Muscle layer of colon (tissue), 2 donors: ENCODE measurements around the gene EPB41L4B.
A peak's percentile ranks its signal among the peaks of the same experiment; 100 is the strongest.

ENCODE experiments used
- H3K27ac ChIP-seq: one replicate; pipeline ENCODE4 v1.7.0; 2013; ENCODE audit warnings: low read depth, mild to moderate bottlenecking, low read length, moderate library complexity
- H3K27me3 ChIP-seq, 2 donors: one replicate each; pipeline ENCODE4 v1.7.0; 2013; ENCODE audit warnings: low read length in 2 of 2, mild to moderate bottlenecking in 2 of 2; ENCODE audit not compliant: insufficient read depth in 2 of 2, control insufficient read depth in 1 of 2
- H3K36me3 ChIP-seq: one replicate; pipeline ENCODE4 v1.7.0; 2013; ENCODE audit warnings: mild to moderate bottlenecking, low read length; ENCODE audit not compliant: insufficient read depth
- H3K4me1 ChIP-seq: one replicate; pipeline ENCODE4 v1.7.0; 2013; ENCODE audit warnings: mild to moderate bottlenecking, low read length; ENCODE audit not compliant: insufficient read depth
- H3K4me3 ChIP-seq, 2 donors: one replicate each; pipeline ENCODE4 v1.7.0; 2013; ENCODE audit warnings: low read length in 2 of 2, low read depth in 1 of 2, mild to moderate bottlenecking in 1 of 2, moderate library complexity in 1 of 2
- H3K9ac ChIP-seq: one replicate; pipeline ENCODE4 v1.7.0; 2013; ENCODE audit warnings: low read length
- H3K9me3 ChIP-seq: one replicate; pipeline ENCODE4 v1.7.0; 2013; ENCODE audit warnings: mild to moderate bottlenecking, low read length
- donor health status: abdominal sarcoma.
- donor health status: Adenocarcinoma of cecum.

The EPB41L4B gene

DNA sequence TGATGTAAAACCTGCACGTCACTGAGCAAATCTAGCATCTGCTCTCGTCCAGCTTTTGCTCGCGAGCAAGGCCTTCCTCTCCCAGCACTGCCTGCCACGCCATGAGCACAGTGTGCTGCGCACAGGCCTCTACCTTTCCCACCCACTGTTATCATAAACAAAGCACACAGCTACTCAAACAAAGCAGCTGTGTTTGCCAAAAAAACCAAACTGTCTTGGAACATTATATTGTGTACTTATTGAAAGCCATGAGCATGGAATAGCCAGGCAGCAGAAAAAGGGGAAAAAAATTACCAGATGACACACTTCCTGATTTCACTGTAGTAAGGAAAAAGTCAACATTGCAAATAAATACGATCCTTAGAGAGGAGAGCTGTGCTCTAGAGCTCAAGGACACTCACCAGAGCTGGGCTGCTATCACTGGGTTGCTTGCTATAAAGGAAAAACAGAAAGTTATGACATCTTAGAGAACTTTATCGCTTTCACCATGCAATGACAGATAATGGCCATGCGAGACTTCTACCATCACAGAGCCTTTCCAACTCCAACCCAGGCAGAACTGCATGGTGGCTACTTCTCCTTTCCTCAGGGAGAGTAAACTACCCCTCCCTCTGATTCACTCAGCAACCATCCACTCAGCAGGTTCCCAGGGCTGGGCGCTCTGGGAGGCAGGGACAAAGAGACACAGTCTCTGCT is 69.6 kb downstream of the EPB41L4B start:
- Histone ChIP-seq H3K9me3 (no peaks in the 10 kb centered on the region), H3K36me3 (no peaks in the 10 kb centered on the region), H3K9ac (no peak overlapping the region), H3K27ac (peak overlapping the region; percentile 3), H3K4me3 (no peak overlapping the region), H3K4me1 (no peaks in the 10 kb centered on the region), H3K27me3 (no peaks in the 10 kb centered on the region)

DNA sequence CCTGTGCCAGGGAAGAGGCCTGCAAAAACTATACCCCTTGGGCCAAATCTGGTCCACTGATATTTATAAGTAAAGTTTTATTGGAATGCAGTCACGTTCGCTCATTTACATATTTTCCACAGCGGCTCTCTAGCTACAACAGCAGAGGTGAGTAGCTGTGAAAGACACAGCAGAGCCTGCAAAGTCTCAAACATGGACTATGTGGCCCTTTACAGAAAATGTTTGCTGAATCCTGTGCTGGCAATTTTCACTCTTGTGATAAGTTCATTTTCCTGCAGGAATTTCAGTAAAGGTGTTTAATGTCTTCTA is 70.1 kb downstream of the EPB41L4B start:
- no peaks in the 10 kb centered on the region for H3K9me3 ChIP-seq
- no peak overlapping the region for H3K4me3 ChIP-seq
- H3K9ac ChIP-seq, result no peak overlapping the region
- no peaks in the 10 kb centered on the region for H3K4me1 ChIP-seq
- no peak overlapping the region for H3K27ac ChIP-seq
- no peaks in the 10 kb centered on the region for H3K36me3 ChIP-seq
- H3K27me3 ChIP-seq, result no peaks in the 10 kb centered on the region

DNA sequence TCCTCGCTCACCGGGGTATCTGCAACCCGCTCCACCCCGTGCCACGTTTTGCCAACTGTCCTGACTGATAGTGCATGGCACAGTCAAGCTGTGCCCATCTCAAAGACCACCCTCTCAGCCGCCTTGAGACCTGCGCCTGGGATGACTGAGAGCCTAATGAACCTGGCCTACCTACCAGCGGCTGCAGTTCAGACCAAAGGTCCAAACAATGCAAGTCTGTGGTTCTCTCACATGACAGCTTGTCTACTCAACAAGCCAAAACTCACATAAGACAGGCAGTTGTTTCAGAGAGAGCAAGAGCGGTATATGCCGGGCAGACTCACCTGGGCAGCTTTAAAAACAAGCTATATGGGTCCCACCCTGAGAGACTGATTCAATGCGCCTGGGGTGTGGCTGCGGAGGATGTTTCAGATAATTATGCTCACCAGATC is 70.5 kb downstream of the EPB41L4B start:
- Histone ChIP-seq H3K9me3 (no peaks in the 10 kb centered on the region), H3K36me3 (no peaks in the 10 kb centered on the region), H3K27me3 (no peaks in the 10 kb centered on the region), H3K27ac (no peak overlapping the region), H3K9ac (no peak overlapping the region), H3K4me3 (no peak overlapping the region), H3K4me1 (no peaks in the 10 kb centered on the region)

DNA sequence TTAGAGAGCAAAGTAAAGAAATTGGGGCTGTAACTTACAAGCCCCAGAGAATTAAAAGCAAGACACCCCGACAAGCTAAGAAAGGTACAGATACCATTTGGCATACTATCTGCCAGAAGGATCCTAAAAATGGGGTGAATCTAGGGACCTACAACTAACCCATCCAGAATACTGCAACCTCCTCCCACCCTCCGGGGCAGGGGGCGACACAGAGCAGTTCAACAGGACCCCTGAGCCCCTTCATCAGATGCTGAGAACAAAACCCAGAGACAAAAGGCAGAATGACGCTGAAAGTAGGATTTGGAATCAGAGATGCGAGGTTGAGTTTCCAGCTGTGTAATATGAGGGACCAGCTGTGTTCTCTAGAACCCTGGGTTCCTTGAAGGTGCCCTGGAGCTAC is 71.2 kb downstream of the EPB41L4B start:
- no peaks in the 10 kb centered on the region for H3K9me3 ChIP-seq
- H3K9ac ChIP-seq, result no peak overlapping the region
- H3K4me1 ChIP-seq, result no peaks in the 10 kb centered on the region
- no peaks in the 10 kb centered on the region for H3K36me3 ChIP-seq
- no peak overlapping the region for H3K4me3 ChIP-seq
- no peaks in the 10 kb centered on the region for H3K27me3 ChIP-seq
- H3K27ac ChIP-seq, result no peak overlapping the region

DNA sequence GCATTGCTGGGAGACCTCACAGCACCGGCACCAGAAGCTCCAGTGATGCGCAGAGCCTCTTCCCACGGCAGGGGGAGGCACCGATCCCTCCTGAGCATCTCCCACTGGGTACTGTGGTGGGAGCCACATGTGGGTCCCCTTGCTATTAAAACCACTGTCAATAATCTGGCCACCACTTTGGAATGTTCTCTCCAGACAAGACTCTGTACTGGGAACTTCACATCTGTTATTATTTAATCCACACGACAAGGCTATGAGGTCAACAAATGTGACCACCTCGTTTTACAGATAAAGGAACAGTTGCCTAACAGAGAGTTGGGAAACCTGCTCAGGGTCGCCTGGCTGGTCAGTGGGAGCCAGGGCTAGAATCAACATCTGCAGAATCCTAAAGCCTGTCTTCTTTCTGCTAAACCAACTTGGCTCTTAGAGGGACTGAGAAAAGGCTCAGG is 72.7 kb downstream of the EPB41L4B start:
- no peak overlapping the region for H3K9ac ChIP-seq
- no peaks in the 10 kb centered on the region for H3K4me1 ChIP-seq
- no peaks in the 10 kb centered on the region for H3K27me3 ChIP-seq
- H3K27ac ChIP-seq, result no peak overlapping the region
- no peaks in the 10 kb centered on the region for H3K9me3 ChIP-seq
- H3K4me3 ChIP-seq, result no peak overlapping the region
- no peaks in the 10 kb centered on the region for H3K36me3 ChIP-seq

DNA sequence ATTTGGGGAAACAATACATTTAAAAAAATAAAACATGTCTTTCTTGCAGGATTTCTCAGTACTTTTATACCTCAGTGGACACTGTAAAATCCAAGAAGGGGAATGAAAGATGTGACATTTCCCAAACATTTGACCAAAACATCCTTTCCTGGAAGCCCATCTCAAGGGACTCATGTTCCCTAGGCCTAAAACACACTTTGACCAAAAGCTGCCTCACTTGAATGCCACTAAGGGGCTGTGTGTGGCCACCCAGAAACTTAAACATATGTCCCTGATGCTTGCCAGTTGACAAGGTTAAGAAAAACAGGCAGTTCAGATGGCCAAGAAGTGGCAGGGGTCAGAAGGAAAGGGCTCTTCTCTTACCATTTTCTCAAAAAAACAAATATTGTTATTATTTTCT is 73.6 kb downstream of the EPB41L4B start:
- H3K27ac ChIP-seq, result no peak overlapping the region
- no peak overlapping the region for H3K4me3 ChIP-seq
- H3K36me3 ChIP-seq, result no peaks in the 10 kb centered on the region
- H3K9ac ChIP-seq, result no peak overlapping the region
- no peaks in the 10 kb centered on the region for H3K27me3 ChIP-seq
- H3K4me1 ChIP-seq, result no peaks in the 10 kb centered on the region
- no peaks in the 10 kb centered on the region for H3K9me3 ChIP-seq

DNA sequence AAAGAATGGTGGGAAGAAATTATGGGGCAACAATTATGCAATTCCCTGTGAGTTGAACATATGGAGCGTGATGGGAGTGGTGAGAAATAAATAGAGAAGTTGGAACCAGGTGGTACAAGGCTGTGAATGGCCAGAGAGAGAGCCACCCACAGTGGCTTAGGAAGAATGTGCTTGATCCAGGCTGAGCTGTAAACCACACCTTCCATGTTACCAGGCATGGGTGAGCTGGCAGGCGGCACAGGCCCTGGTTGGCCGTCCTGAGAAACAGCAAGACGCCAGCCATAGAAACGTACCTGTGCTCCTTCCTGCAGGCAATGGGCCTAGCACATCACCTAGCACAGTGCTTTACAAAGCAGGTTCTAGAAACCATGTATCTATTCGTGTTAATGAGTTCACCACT is 74.3 kb downstream of the EPB41L4B start:
- H3K4me1 ChIP-seq, result no peaks in the 10 kb centered on the region
- H3K27ac ChIP-seq, result no peak overlapping the region
- no peak overlapping the region for H3K4me3 ChIP-seq
- H3K27me3 ChIP-seq, result no peaks in the 10 kb centered on the region
- H3K9me3 ChIP-seq, result no peaks in the 10 kb centered on the region
- H3K9ac ChIP-seq, result no peak overlapping the region
- H3K36me3 ChIP-seq, result no peaks in the 10 kb centered on the region

DNA sequence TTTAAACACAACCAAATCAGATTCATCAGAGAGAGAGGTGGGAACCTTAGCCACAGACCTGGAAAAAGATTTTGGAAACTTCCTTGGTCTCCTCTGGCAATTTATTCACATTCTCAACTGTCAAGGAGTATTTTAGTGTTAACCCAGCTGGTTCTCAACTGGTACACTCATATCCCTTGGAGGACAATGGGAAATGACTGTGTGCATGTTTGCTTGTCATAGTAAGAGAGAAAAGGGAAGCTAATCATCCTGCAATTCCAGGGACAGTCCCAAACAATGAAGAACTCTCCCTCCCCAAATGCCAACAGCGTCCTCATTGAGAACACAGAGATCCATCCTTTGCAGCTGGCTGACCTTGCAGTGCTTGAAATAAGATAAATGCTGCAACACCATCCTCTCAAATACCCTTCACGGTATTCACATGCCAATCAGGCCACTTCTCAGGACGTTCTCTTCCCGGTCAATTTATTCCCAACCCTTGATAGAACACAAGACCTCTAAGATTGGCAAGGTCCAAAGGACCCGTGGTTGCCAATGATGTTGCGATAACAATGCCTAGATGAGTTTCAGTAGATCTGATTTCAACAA is 75.5 kb downstream of the EPB41L4B start:
- no peak overlapping the region for H3K4me3 ChIP-seq
- H3K9me3 ChIP-seq, result no peaks in the 10 kb centered on the region
- H3K36me3 ChIP-seq, result no peaks in the 10 kb centered on the region
- no peaks in the 10 kb centered on the region for H3K4me1 ChIP-seq
- no peaks in the 10 kb centered on the region for H3K27me3 ChIP-seq
- H3K9ac ChIP-seq, result no peak overlapping the region
- no peak overlapping the region for H3K27ac ChIP-seq

DNA sequence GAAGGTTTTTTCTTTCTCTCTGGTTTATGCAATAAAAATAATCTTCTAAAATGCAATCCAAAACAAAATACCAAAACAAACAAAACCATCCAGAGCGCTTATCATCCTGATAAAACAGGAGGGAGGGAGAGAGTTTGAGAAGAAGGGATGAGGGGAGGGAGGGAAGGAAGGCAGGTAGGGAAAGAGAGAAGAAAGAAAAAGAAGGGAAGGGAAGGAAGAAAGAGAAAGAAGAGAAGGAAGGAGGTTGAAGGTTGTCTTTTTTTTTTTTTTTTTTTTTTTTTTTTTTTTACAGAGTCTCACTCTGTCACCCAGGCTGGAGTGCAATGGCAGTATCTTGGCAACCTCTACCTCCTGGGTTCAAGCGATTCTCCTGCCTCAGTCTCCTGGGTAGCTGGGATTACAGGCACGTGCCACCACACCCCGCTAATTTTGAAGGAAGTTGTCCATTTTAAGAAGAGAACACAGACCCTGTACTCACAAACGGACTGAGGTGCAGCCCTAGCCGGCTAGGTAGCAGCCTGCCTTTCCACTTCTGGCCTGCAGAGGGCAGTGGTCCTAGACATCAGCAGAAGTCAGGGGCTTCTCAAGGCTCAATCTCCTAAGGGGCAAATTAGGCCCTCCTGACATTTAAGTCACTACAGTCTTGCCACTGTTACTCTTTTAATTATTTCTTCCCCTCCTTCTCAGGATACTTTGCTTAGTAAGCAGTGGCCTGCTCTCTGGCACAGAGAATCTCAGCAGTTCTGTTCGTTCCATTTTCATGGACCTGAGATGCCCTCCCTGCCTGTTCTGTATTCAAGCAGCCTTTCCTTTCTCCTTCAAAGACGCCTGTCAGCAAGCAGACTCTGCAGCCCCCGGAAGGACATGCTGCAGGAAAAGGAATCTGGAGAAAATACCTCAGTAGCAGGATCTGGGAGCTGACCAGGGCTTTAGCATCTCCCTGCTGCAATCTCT is 76.4 kb downstream of the EPB41L4B start:
- Histone ChIP-seq H3K27me3 (no peaks in the 10 kb centered on the region), H3K9me3 (no peaks in the 10 kb centered on the region), H3K9ac (no peak overlapping the region), H3K4me3 (no peak overlapping the region), H3K4me1 (no peaks in the 10 kb centered on the region), H3K36me3 (no peaks in the 10 kb centered on the region), H3K27ac (no peak overlapping the region)

DNA sequence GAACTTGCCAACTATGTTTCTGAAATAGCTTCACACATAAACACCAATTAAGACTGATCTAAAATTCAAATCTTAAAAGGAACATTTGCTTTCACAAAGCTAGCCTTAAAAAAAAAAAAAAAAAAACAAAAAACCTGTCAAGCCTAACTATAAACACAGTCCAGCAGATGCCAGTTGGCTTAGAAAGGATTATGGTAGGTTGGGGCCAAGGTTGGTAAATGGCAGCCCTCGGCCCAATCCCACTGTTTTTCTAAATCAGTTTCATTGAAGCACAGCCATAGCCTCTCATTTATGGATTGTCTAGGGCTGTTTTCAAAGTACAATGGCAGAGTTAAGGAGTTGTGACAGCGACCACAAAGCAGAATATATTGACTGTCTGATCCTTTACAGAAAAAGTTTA is 78.1 kb downstream of the EPB41L4B start:
- Histone ChIP-seq H3K27me3 (no peaks in the 10 kb centered on the region), H3K4me1 (no peaks in the 10 kb centered on the region), H3K9ac (no peak overlapping the region), H3K27ac (no peak overlapping the region), H3K4me3 (no peak overlapping the region), H3K9me3 (no peaks in the 10 kb centered on the region), H3K36me3 (no peaks in the 10 kb centered on the region)

DNA sequence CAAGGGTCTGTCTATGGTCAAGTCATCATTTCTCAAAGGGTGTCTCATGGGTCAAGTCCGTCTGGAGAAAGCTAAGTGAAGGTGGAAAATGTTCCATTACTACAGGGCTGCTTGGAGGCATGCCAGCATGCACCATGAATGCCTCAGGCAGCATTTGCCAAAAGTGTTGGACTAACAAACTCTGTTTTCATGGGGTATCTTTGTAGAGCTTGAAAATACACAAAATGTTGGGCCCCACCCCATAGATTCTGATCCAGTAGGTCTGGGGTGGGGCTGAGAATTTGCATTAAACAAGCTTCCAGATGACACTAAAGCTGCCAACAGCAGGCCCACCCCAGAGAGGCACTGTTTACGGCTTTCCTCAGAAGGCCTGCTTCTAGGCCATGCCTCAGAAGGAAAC is 78.8 kb downstream of the EPB41L4B start:
- Histone ChIP-seq H3K36me3 (no peaks in the 10 kb centered on the region), H3K27me3 (no peaks in the 10 kb centered on the region), H3K4me1 (no peaks in the 10 kb centered on the region), H3K9me3 (no peaks in the 10 kb centered on the region), H3K9ac (no peak overlapping the region), H3K4me3 (no peak overlapping the region), H3K27ac (no peak overlapping the region)
